Right lung (tissue), 5 donors: Measurements from ENCODE around the gene MUC20. TPM values are rescaled to one million over a fixed set of nuclear protein-coding genes. Genes with fewer than 3 reads are reported as not detected.
A peak's percentile ranks its signal among the peaks of the same experiment; 100 is the strongest.

Experiments used
- DNase-seq, 2 donors: peaks; one replicate each; pipeline ENCODE4 v3.0.0-alpha.2; 2013
- polyA plus RNA-seq, 5 donors: library from polyadenylated mRNA; unstranded; fragments of 120-200 nt; gene quantifications; one replicate each; pipeline versions ENCODE4 v1.2.1 to v1.2.3, GENCODE V29; 2013; ENCODE audit warnings: inconsistent platforms in 1 of 5, low replicate concordance in 1 of 5; ENCODE audit not compliant: insufficient read length in 5 of 5, insufficient read depth in 1 of 5

Gene MUC20
- polyA plus RNA-seq, 5 donors = 8.0 to 20.4 (median 14.2) TPM

DNA sequence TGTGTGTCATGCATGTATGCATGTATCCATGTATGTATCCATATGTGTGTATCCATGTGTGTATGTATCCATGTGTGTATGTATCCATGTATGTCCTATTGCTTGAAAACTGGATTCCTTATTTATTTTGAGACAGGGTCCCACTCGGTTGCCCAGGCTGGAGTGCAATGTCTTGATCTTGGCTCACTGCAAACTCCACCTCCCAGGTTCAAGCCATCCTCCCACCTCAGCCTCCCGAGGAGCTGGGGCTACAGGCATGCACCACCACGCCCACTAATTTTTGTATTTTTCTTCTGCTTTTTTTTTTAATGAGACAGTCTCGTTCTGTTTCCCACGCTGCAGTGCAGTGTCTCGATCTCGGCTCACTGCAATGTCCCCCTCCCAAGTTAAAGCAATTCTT, 34.1 kb downstream of the MUC20 start:
- no peak for DNase-seq

DNA sequence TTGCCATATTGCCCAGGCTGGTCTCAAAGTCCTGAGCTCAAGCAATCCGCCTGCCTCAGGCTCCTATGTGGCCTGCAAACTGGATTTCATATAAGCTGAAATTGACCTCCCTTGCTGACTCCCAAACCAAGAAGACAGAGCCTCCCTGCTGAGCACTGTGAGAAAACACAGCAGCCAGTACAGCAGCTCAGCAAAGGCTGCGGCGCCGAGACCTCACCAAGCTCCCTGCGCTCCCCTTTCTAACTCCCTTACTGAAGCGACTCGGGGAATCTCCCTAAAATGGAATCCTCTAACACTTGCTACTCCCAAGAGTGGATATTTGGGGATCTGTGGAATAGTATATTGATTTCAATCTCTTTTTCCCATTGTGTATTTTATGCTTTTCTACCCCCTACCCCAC, 34.6 kb downstream of the MUC20 start:
- DNase-seq = no peak

DNA sequence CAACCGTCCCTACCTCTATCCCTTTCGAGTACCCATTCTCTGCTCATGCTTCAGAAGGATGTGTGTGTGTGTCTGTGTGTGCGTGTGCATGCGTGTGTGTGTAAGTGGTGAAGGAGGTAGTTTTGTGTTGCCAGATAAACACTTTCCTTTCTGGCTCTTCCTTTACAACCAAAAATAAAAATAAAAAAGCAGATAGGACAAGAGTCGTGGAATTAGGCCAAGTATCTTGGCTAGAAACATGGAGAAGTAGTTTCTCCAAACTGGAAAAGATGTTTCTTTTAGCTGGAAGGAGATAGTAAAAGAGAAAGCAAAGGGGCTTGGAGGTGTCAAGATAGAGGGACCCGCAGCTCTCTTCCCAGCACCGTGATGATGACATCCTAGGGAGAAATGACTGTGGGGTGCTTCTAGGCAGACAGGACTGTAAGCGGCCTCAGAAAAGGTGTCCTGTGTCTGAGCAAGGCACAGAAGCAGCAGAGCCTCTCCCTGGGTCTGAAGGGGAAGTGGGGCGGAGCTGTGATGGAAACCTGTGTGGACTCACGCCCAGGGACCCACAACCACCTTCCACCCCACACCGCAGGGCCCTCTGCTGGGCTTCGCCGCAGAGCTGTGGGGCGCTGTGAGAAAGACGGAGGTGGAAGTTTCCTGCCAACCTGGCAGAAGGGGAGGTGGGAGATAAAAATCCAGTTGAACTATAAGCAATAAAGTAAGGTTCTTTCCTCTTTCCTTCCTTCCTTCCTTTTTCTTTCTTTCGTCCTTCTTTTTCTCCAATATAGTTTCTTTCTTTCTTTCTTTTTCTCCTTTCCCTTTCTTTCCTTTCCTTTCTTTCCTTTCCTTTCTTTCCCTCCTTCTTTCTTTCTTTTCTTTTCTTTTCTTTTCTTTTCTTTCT, 35.3 kb downstream of the MUC20 start:
- no peak for DNase-seq

DNA sequence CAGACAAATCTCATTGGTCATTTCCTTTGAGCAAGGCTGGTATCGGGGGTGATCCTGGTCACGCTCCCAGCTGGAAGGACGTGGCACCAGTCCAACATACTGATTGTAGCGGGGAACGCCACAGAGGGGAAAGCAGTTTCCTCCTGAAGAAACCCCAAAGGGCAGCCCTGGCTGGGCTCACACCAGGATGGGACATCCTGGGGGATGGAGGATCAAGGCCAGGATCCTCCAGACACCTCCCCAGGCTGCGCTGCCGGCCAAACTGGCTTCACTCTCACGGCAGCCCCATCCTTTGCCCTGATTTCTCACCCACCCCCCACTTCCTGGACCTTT, 36.6 kb downstream of the MUC20 start:
- DNase-seq = peak in 1 of 2 donors; percentile 25

DNA sequence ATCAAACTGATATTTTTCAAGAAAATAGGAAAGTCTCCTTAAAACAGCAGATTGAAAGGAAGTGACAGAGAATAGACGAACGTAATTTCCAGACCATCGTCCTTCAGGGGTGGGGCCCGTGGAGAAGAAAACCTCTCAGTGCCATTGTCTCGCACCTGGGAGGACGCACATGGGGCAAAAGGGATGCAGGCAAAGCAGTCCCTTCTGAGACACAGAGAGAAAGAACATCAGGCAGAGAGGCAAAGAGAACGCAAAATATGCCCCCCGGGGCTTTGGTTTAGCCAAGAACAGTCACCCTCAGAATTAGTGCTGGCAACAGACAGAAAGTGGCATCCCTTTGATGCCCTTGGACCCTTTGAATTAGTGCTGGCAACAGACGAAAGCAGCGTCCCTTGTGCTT, 37.0 kb downstream of the MUC20 start:
- DNase-seq = no peak

DNA sequence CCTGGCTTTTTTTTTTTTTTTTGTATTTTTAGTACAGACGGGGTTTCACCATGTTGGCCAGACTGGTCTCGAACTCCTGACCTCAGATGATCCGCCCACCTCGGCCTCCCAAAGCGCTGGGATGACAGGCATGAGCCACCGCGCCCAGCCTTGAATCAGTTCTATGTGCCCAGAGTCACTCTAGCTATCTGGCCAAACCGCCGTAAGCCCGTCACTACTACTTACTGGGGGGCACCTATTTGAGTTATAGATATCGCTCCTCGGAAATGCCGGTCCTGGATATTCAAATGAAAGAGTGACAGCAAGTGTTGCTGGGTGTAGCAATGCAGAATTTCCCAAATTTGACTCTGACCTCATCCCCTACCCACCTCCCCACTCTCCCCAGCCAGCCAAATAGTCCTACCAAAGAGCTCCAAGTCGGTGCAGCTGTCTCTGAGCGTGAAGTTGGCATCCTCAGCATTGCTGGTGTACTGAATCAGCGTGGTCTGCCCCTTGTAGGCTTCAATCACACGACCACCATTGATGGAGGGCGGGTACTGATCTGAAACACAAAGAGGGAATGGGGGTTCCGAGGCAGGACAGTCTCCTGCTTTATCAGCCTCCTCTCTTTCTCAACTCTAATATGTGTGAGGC, 38.1 kb downstream of the MUC20 start:
- DNase-seq = no peak

DNA sequence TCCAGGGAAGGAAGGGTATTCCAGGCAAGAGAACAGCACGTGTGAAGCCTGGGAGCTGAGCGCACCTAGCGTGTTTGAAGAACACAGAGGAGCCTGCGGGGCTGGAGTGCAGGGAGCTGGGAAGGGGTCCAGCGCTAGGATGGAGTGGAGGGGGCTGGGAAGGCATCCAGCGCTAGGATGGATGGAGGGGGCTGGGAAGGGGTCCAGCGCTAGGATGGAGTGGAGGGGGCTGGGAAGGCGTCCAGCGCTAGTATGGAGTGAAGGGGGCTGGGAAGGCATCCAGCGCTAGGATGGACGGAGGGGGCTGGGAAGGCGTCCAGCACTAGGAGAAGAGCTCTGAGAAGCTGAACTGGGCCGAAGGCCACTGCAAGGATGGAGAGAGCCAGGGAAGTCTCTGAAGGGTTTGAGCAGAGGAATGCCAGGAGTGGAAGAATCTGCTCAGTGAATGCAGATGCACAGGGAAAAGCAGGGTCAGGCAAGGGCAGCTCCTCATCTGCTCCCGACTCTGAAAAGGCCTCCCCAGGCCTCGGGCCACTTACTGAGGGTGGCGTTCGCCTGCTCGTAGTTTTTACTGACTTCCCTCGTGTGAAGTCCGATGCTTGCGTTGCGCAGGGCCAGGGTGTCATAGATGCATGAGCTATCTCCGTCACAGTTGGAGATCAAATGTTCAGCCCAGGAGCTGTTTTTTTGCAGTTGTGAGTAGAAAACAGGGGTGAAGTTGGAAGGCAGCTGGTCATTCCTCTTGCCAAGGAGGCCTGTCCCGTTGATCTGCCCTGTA, 39.8 kb downstream of the MUC20 start:
- DNase-seq = peak; percentile 39 to 48

DNA sequence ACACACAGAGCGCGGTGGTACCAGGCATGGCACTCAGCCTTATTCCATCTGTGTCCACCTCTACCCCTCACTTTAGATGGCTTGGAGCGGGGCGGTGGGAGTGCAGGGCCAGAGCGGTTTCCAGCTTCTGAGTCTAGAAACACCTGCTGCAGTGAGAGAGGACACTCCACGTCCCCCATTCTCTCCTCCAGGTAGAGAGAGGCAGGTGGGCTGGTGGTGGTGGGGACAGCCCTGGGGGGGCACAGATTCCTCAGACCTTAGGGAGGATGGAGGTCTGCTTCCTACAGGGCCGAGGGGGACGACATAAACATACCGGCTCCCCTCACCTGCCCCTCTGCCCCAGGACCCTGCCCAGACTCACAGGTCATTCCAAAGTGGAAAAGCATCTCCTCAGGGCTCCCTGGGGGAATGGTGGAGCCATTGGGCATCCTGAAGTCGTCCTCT, 40.4 kb downstream of the MUC20 start:
- DNase-seq = no peak

DNA sequence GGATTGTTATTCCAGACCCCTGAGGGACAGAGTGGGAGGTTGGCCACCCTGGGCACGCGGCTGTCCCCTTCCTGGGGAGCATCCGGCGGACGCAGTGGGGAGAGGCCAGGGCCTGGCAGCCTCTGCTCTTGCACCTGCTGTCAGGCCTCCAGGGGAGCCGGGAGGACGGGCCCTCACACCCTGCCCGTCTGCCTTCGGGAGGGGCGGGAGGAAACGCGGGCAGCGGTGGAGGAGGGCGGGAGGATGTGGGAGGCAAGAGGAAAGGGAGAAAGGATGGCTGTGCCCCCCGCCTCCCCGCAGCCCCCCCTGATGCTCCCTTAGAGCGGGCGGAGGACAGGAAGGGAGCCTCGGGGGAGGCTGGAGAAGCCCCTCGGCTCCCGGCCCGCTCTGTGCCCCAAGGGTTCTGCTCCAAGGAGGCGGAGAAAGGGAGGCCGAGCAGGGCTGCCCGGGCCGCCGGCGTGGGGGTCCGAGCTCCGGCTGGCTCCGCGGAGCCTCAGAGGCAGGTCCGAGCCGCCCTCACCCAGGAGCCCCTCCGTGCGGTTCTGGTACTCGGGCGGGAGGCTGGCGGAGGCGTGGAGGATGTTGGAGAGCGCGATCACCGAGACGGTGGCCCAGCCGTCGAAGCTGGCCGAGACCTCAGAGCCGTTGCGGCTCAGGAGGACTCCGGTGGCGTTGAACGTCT, 40.9 kb downstream of the MUC20 start:
- no peak for DNase-seq

DNA sequence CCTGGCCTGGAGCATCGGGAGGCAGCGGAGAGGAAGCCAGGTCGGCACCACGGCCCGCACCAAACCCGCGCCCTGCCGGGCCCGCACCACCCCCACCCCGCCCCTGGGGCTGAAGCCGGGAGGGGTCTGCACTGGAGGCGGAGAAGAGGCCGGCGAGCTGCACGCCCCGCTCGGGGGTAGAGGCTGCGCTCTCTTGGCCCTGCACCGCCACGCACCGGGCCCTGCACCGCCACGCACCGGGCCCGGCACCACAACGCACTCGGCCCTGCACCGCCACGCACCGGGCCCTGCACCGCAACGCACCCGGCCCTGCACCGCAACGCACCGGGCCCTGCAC, 41.4 kb downstream of the MUC20 start:
- DNase-seq = no peak

DNA sequence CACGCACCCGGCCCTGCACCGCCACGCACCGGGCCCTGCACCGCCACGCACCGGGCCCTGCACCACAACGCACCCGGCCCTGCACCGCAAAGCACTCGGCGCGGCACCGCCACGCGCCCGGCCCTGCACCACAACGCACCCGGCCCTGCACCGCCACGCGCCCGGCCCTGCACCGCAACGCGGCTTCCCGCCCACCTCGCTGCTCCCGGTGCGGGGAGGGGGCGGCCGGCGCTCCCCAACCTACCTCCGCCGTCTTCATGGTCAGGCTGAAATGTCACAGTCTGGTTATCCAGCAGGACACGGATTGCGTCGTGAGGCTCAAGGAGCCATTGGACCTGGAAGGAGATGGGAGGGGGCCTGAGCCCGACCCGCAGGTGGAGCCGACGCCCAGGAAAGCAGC, 41.8 kb downstream of the MUC20 start:
- no peak for DNase-seq

DNA sequence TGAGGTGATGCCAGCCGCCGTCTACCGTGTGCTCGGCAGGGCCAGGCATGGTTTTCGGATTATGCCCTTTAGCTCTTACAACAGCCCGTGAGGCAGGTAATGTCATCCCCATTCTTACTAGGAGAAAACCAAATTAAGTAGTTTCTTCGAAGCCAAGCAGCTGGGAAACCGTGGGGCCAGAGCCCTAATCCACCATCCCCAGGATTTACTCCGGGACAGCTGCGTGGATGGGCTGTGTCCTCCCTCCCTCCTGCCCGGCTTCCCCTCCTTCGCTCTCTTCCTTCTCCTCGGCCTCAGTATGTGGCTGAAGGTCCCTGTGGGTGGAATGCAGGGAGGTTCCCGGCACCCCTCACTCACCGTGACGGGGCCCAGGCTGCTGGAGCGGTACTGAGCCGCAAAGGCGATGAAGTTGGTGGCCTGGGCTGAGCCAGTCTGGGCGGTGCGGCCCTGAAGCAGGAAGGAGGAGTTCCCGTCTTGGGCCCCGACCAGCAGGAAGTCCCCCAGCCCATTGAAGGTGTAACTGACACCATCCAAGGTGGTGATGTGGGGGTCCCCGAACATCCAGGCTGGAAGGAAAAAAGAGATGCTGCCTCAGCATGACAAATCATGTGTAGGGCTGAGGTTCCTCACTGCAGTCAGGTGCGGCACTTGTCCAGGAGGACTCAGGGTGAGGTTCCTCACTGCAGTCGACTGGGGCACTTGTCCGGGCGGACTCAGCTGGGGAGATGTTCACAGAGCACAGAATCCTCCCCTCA, 42.5 kb downstream of the MUC20 start:
- no peak for DNase-seq

DNA sequence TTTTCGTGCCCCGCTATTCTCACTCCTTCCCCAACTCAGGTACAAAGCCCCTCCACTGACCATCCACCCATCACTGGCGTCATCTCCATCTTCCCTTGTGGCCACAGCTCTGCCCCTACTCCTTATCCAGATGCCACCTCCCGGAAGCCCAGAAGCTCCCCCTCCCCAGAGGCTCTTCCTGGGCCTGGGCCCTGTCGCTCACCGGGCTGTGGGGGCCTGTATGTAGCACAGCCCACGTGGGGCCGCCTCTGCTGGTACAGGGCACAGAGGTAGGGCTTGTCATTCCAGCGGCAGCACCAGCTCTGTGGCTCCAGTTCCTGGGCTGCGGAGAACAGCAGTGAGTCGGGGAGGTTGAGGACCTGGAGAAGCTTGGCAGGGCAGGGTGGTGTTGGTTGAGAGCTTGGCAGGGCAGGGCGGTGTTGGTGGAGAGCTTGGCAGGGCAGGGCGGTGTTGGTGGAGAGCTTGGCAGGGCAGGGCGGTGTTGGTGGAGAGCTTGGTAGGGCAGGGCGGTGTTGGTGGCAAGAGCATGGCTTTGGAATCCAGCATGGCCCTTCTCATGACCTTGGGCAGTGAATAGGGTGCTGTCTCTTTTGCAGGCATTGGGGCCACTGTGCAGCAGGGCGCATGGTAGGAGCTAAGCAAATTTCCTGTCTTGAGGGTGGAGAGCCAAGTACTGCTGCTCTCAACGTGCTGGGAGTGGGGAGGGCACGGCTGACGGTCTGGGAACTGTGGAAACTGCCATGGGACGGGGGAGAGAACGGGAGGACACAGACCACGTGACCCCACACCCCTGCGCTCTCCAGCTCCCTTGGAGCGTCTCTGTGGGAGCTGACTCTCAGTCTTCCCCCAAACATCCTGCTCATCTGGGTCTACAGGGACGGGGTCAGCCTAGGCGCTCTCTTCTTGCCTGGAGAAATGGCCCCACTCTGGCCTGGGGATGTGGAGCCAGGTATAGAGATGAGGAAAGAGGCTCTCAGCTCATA, 43.4 kb downstream of the MUC20 start:
- no peak for DNase-seq

DNA sequence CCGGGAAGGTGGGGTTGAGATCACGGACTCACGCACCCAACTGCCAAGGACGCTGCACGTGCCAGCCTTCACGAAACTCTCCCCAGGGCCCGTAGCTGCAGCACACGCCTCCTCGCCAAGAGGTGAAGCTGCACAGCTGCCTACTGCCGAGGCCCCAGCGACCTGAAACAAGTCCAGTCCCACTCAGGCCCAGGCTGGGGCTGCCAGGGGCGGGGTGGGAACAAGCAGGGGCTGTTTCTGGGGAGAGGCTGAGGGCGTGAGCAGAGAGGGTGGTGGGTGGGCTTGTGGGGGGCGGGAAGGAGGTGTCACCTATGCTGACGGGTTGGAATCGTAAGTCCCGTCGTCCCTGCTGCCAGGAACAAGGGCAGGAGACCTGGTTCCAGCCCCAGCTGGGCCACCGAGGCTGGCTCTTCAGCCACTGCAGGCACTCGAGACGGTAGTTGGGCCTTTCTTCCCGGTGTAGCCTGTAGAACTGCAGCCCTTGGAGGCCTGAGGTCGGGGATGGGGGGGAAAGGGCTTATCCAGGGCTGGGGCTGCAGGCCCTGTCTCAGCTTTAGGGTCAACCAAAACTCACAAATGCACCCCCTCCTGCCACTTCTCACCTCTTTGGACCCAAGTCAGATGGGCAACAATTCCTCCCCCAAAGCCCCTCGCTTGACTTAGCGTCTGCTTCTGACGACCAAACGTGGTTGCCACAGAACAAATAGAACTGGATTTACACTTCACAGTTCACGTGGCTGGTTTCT, 44.4 kb downstream of the MUC20 start:
- no peak for DNase-seq

DNA sequence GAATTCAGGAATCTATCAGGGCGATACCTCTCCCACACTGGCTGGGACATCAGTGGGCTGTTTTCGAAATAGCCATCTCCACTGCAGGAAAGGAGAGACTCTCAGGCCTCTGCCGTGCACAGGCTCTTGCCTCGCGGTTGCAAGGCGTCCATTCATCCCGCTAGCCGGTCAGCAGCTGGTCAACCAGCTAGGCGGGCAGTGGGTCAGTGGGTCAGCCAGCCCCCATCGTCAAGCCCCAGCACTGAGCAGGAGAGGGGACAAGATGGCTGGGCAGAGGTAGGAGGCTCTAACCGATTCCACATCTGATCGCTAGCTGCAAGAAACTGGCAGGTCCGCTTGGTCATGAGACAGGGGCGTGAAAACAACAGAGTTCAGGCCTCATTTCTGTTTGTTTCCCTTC, 45.9 kb downstream of the MUC20 start:
- no peak for DNase-seq

DNA sequence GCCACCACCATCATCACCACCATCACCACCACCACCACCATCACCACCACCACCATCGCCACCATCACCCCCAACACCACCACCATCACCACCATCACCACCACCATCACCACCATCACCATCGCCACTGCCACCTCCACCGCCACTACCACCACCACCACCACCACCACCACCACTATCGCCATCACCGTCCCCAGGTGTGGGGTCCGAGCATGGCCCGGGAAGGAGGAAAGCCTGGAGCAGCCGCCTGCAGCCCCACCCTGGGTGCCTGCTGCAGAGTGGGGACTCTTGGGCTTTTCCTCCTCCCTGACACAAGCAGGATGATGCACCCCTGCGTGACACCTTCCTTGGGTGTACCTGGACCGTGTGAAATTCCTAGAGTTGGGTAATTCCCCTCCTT, 47.0 kb downstream of the MUC20 start:
- DNase-seq = no peak

DNA sequence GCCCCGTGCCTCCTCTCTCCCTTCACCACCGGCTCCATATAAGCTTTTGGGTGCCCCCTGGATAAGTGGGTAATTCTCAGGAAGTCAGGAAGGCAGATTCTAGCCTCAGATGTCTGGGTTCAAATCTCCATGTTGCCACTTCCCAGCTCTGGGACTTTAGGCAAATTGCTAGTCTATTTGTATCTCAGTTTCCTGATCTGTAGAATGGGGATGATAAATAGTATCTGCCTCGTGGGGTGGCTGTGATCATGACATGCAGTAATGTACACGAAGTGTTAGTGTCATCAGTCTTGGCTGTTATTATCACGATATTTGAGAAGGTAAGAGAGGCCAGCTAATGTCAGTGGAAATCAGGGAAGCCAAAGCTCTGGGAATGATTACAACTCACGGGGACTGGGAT, 47.6 kb downstream of the MUC20 start:
- DNase-seq = no peak

DNA sequence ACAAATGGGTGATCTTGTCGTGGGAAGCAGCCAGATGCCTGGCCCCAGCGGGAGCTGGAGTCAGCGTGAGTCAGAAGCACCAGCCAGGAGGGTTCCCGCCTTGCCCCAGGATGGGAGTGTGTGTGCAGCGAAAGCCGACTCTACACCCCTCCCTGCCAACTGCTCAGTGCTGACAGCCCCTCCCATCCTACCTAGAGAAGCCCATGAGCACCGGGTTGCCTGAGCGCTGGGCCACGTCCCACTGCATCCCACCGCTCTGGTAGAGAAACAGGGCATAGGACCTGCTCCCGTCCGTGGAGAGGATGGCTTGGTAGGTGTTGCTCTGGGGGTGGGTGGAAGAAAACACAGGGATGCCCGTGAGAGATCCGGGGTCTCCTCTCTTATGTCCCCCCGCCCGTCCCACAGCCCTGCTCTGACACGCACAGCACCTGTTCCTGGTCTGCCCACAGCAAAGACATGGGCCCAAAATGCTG, 48.1 kb downstream of the MUC20 start:
- DNase-seq = no peak

DNA sequence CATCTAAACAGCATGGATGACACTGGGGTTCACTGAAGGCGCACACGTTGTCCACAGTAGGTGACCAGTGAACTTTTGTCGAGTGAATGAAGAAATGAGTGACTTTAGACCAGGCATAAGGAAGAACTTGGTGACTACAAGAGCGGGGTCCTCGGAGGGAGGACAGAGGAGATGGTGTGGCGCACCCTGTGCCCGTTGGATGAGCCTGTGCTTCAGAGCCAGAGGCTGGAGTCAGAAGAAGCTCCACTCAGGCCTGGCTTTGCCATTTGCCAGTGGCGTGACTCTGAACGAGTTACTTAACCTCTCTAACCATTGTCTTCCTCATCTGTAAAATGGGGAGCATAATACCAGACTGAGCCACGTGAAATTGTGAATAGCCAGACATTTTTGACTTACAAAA, 48.8 kb downstream of the MUC20 start:
- no peak for DNase-seq
